Muscle of back (tissue), 11 donors: ENCODE results near the gene KCNIP4. TPM values are rescaled to one million over a fixed set of nuclear protein-coding genes. Genes with fewer than 3 reads are reported as not detected.
A peak's percentile ranks its signal among the peaks of the same experiment; 100 is the strongest.

Source experiments
- DNase-seq, 3 donors: peaks; one replicate each; pipeline versions ENCODE4 v3.0.0 to v3.0.0-alpha.2; 2013
- polyA plus RNA-seq, 10 donors: library from polyadenylated mRNA; unstranded; fragments of 120-200 nt; gene quantifications; one replicate each; pipeline ENCODE4 v1.2.1, GENCODE V29; 2013; ENCODE audit not compliant: insufficient read length in 10 of 10

Gene KCNIP4
- polyA plus RNA-seq, 10 donors = 1.5 to 3.5 (median 2.9) TPM

- DNase-seq = peak in 2 of 3 donors; percentile 6 to 20
These were observed 478.0 kb downstream of the KCNIP4 start for GRCh38 chr4:21470535-21470934.

- peak in 2 of 3 donors; percentile 6 to 21 for DNase-seq
These were observed 478.9 kb downstream of the KCNIP4 start for GRCh38 chr4:21469438-21470300.

DNA sequence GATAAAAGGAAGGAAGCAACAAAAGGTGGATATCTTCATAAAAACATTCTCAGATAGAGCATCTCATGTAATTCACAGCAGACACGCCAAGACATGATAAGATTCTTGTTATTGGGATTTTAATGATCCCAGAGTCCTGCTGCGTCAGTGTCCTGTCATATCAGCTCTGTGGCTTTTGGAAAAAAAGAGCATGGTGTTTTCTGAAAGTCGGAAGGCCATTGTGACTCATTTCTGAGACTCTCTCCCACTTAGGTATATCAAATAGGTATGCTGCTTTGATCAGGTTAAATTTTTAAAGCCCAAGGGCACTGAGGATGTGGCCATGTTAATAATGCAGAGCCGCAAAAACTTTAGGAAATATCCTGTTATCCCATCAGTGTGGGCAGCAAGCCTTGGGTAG, 481.0 kb downstream of the KCNIP4 start:
- no peak for DNase-seq

DNA sequence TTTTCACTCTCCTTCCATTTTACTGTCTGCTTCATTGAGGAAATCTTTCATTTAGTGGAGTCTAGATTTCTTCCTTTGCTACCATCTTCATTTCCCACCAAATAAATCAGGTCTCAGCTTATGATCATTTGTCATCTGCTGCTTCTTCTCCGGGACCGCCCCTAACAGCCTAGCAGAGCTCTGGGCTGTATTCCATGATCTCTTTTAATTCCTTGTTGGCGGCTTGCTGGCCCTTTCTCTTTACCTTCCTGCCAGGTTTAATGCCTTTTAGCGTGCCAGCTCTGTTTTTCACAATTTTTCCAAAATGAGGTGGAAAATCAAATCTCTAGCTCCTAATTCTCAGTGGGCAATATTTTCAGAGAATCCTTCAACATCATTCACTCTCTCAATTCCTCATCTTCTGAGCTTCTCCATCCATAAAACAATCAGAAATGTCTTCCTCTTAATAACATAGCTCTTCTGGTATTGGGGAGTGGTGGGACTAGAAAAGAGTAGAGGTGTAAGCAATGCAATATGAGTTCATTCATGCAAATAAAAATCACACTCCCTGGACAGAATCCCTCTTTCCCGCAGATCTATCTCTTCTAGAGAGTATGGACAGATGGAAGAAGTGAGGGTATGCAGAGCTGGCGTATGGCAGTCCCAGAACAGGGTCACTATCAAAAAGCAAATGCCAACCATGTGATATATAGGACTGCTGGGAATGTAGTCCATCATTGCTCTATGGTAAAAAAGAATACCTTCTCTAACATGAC, 491.3 kb downstream of the KCNIP4 start:
- DNase-seq = no peak

- no peak for DNase-seq
These were observed 493.7 kb downstream of the KCNIP4 start for GRCh38 chr4:21454831-21455230.

DNA sequence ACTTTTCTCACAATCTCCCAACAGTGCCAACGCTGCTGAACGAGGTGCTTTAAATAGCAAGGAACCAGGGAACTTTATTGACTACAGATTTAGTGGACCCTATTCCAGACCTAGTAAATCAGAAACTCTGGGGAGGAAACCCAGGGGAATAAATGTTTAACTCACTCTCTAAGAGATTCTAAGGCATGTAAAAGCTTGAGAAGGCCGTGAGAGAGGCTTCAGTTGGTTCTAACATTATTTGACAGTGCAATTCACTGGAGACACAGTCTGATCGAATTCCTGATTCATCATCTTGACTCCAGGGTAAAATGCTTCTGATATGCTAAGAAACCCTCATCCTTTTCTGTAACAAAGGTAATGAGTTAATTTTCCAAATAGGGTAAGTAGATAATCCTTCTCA, 494.4 kb downstream of the KCNIP4 start:
- no peak for DNase-seq

GRCh38 chr4:21452931-21453330, 495.6 kb downstream of the KCNIP4 start:
- DNase-seq = no peak

- DNase-seq = peak in 1 of 3 donors; percentile 9
These were observed 497.5 kb downstream of the KCNIP4 start for GRCh38 chr4:21451032-21451431.

GRCh38 chr4:21450331-21450730, 498.2 kb downstream of the KCNIP4 start:
- DNase-seq = no peak

DNA sequence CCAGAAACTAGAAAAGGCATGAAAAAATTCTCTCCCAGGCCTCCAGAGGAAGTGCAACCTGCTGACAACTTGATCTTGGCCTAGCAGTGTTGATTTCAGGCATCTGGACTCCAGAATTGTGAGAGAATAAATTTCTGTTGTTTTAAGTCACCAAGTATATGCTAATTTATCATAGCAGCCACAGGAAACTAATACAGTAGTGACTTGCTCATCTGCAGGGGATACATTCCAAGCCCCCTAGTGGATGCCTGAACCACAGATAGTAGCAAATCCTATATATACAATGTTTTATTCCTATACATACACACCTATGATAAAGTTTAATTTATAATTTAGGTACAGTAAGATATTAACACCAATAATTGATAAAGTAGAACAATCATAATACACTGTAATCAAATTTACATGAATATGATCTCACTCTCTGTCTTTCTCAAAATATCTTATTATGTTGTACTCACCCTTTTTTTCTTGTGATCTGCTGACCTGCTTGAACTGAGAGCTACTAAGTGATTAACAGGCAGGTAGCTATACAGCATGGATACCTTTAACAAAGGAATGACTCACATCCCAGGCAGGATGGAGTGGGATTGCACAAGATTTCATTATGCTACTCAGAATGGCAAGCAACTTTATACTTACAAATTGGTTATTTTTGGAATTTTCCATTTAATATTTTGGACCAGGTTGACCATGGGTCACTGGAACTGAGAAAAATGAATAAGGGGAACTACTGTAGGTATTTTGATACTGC, 501.1 kb downstream of the KCNIP4 start:
- DNase-seq = no peak

GRCh38 chr4:21420166-21420565, 528.4 kb downstream of the KCNIP4 start:
- DNase-seq = no peak

- DNase-seq = no peak
These were observed 532.8 kb downstream of the KCNIP4 start for GRCh38 chr4:21415728-21416127.

- no peak for DNase-seq
These were observed 534.7 kb downstream of the KCNIP4 start for GRCh38 chr4:21413807-21414370.

DNA sequence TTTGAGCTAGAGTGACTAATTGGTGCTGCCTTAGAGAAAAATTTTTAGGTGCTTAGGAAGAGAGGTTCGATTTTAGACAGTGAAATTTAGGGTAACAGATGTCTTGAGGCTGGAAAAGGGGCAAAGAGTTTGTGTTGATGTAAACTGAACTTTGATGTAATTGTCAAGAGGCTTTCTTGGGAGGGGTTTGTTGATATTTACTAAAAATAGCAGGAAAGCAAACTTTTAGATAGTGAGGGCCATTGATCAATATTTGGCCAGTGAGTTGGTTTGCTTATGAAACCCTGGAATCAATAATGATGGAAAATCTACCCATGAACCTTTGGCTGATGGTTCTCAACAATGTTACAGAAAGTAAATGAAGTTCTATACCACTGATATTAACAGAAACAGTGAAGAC, 537.5 kb downstream of the KCNIP4 start:
- no peak for DNase-seq

GRCh38 chr4:21410372-21410771, 538.2 kb downstream of the KCNIP4 start:
- DNase-seq = no peak

GRCh38 chr4:21387683-21388082, 560.9 kb downstream of the KCNIP4 start:
- DNase-seq = no peak

DNA sequence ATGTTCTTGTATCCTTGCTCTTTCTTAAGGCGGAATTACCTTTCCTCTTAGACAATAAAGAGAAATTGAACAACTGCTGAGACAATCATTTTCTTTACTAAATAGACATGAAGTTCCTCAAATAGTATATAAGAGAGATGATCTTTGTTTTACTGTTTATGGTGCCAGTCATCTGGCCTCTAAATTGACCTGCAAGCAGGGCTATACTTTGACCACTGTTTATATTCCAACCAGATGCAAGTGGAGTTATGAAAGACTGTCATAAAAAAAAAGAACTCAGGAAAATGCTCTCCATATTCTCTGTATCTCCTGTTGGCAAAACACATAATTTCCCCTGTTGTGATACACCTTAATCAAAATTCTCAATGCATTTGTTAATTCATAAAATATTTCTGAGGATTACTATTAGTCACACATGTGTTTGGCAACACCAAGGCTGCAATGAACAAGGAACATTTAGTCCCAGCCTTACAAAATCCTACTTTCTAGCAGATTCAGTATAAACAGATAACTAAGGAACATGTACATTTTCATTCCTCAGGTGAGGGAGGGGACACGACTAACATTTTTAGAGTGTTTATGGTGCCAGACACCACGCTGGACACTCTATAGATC, 562.3 kb downstream of the KCNIP4 start:
- no peak for DNase-seq

- no peak for DNase-seq
These were observed 562.9 kb downstream of the KCNIP4 start for GRCh38 chr4:21385706-21386105.

- DNase-seq = no peak
These were observed 564.0 kb downstream of the KCNIP4 start for GRCh38 chr4:21384609-21385008.

DNA sequence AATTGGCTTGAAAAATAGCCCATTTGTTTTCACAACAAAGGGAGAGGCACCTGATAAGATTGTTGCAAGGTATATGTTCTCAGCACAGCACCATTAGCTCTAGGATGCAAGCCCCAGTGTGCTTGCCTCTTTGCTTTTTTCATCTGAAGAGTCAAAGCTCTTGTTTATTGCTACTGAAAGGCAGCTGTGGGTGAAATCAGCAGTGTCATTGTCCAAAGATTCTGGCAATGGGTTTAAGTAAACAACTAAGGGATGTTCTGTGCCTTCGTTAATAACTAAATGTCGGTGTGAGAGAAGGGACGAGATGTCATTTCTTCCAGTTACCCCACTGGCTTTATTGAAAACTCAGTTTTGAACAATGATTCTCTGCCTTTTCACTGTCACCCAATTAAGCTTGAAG, 567.7 kb downstream of the KCNIP4 start:
- no peak for DNase-seq

DNA sequence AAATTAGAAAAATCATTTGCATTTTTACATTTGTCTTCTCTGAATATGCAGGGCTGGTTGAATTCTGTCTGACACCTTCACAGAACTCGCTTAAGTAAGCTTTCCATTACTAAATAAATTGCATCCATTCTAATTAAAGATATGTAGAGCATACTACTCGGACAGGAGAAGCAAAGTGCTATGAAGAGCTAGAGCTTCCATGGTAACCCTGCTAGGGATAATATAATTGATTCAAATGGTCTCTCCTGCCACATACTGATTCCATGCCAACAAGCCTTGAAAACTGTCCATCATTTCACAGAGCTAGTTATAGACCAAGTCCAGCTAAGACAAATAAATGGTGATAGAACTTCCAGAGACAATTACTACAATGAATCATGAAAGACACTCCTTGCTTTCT, 571.5 kb downstream of the KCNIP4 start:
- DNase-seq = no peak

DNA sequence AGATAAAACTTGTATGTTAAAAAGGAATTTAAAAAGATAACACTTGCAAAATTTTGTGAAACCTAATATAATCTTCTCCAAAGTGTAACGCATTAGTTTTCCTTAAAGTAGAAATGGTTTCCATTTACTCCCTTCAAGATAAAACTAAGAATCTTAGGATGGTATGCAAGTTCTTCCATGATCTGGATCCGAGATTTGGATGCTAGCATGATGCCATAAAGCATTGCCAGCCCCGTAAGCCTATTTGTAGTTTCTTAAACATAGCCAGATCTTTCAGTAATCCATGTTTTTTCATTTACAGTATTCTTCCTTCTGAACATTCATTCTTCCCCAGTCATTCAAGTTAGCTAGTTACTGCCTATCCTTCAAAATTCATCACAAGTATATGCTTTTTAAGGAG, 572.4 kb downstream of the KCNIP4 start:
- no peak for DNase-seq
